Peyer's patch (tissue), 4 donors: ENCODE measurements around the gene SPG7. TPM values are rescaled to one million over a fixed set of nuclear protein-coding genes. Genes with fewer than 3 reads are reported as not detected.

Source experiments
- DNase-seq, 3 donors: peaks; one replicate each; pipeline ENCODE4 v3.0.0-alpha.2; 2017 to 2019
- H3K27ac ChIP-seq, 4 donors: fragments of 200-600 bp; sonication (generic); one replicate each; pipeline ENCODE4 v1.5.1; 2016 to 2019
- H3K27me3 ChIP-seq, 2 donors: fragments of 200-600 bp; sonication (generic); one replicate each; pipeline ENCODE4 v1.5.1; 2019
- H3K36me3 ChIP-seq, 3 donors: fragments of 200-600 bp; sonication (generic); one replicate each; pipeline ENCODE4 v1.5.1; 2016 to 2019
- H3K4me1 ChIP-seq, 4 donors: fragments of 200-600 bp; sonication (generic); one replicate each; pipeline ENCODE4 v1.5.1; 2016 to 2019
- H3K4me3 ChIP-seq, 4 donors: fragments of 200-600 bp; sonication (generic); 1 replicate in 3 of 4; 2 replicates in 1 of 4; pipeline ENCODE4 v1.5.1; 2016 to 2019; ENCODE audit warnings: mild to moderate bottlenecking in 1 of 4
- H3K9me3 ChIP-seq, 4 donors: fragments of 200-600 bp; sonication (generic); one replicate each; pipeline ENCODE4 v1.5.1; 2016 to 2019; ENCODE audit warnings: mild to moderate bottlenecking in 1 of 4
- POLR2A ChIP-seq, 2 donors: fragments of 450-650 bp; IDR thresholded peaks; one replicate each; pipeline ENCODE4 v1.5.1; 2017; ENCODE audit warnings: antibody characterized with exemption in 2 of 2, mild to moderate bottlenecking in 2 of 2, moderate library complexity in 2 of 2
- total RNA-seq, 4 donors: library from RNA; depleted of rRNA; stranded (reverse); fragments of >200 nt; gene quantifications; one replicate each; pipeline ENCODE4 v1.1.0, GENCODE V29; 2016
- TF ChIP-seq, protein P1 (sequence below), 6 experiments: fragments of 450-650 bp in 4 of 6; fragments of 200-600 bp in 2 of 6; sonication (generic) in 1 of 6; IDR thresholded peaks; one replicate each; pipeline ENCODE4 v1.5.1; 2017 to 2019; ENCODE audit warnings: antibody characterized with exemption in 6 of 6, mild to moderate bottlenecking in 3 of 6, moderate library complexity in 1 of 6

SPG7 gene
- total RNA-seq, 4 donors from 2014 or later, result 242 to 461 (median 378) TPM

- no peaks in the 10 kb centered on the region for H3K9me3 ChIP-seq
- no peak for DNase-seq
- H3K36me3 ChIP-seq, result peaks cover 0 to 96% (median 0%) of the 10 kb centered on the region in 3 donors
- TF ChIP-seq, protein P1, sequence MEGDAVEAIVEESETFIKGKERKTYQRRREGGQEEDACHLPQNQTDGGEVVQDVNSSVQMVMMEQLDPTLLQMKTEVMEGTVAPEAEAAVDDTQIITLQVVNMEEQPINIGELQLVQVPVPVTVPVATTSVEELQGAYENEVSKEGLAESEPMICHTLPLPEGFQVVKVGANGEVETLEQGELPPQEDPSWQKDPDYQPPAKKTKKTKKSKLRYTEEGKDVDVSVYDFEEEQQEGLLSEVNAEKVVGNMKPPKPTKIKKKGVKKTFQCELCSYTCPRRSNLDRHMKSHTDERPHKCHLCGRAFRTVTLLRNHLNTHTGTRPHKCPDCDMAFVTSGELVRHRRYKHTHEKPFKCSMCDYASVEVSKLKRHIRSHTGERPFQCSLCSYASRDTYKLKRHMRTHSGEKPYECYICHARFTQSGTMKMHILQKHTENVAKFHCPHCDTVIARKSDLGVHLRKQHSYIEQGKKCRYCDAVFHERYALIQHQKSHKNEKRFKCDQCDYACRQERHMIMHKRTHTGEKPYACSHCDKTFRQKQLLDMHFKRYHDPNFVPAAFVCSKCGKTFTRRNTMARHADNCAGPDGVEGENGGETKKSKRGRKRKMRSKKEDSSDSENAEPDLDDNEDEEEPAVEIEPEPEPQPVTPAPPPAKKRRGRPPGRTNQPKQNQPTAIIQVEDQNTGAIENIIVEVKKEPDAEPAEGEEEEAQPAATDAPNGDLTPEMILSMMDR (IDR thresholded peaks at IDR 0.05), result no peak
- no peak for TF ChIP-seq POLR2A (IDR thresholded peaks at IDR 0.05)
- H3K4me1 ChIP-seq, result peaks cover 0 to 19% (median 0%) of the 10 kb centered on the region in 4 donors
- no peaks in the 10 kb centered on the region for H3K27me3 ChIP-seq
- no peak overlapping the region for H3K4me3 ChIP-seq
- H3K27ac ChIP-seq, result peak overlapping the region in 1 of 4 donors; percentile 46
Observed at GRCh38 chr16:89549007-89549700, 41.0 kb downstream of the SPG7 start.

DNA sequence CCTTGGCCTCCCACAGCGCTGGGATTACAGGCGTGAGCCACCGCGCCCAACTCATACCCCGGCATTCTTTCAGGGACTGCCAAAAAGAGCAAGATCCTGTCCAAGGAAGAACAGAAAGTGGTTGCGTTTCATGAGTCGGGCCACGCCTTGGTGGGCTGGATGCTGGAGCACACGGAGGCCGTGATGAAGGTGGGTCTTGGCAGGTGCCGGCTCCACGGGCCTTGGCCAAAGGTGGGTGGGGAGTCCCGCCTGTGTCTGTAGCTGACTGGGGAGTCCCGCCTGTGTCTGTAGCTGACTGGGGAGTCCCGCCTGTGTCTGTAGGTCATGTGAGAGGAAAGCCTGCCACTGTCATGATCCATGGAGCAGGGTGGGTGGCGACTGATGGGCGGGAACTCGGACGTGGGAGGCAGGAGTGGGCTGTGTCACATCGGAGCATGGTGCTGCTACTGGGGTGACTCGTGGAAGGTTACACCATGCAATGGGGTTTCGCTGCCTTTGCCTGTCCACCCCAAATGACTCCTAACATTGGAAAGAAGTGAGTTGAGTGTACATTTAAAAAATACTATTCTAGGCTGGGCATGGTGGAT, 42.3 kb downstream of the SPG7 start:
- Histone ChIP-seq H3K36me3 (peaks cover 0 to 98% (median 0%) of the 10 kb centered on the region in 3 donors), H3K27ac (no peak overlapping the region), H3K4me3 (no peak overlapping the region), H3K27me3 (no peaks in the 10 kb centered on the region), H3K4me1 (peaks cover 0 to 7% (median 0%) of the 10 kb centered on the region in 4 donors), H3K9me3 (no peaks in the 10 kb centered on the region)
- TF ChIP-seq, protein P1 (IDR thresholded peaks at IDR 0.05), result no peak
- TF ChIP-seq POLR2A (IDR thresholded peaks at IDR 0.05), result no peak
- DNase-seq, result no peak

DNA sequence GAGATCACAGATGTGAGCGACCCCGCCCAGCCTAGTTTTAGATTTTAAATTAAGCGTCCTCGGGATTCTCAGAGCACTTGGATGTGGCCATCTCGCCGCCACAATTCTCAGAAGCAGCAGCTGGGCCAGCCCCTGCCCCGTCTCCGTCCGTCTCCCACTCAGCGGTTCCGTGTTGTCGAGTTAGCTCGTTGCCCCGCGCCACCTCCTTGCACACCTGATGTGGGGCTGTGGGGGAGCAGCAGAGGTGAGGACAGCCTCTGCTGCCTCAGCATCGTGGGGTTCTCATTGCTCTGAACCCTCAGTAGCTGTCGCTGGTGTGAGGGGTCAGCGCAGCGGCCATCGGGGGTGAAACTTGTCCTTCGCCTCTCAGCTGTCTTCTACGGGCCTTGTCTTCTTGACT, 44.1 kb downstream of the SPG7 start:
- H3K27ac ChIP-seq, result no peak overlapping the region
- H3K9me3 ChIP-seq, result no peaks in the 10 kb centered on the region
- peaks cover 0 to 91% (median 0%) of the 10 kb centered on the region in 3 donors for H3K36me3 ChIP-seq
- TF ChIP-seq, protein P1 (IDR thresholded peaks at IDR 0.05), result no peak
- no peak for TF ChIP-seq POLR2A (IDR thresholded peaks at IDR 0.05)
- no peak for DNase-seq
- no peaks in the 10 kb centered on the region for H3K27me3 ChIP-seq
- no peak overlapping the region for H3K4me3 ChIP-seq
- no peaks in the 10 kb centered on the region for H3K4me1 ChIP-seq

- Histone ChIP-seq H3K27me3 (no peaks in the 10 kb centered on the region), H3K9me3 (no peaks in the 10 kb centered on the region), H3K36me3 (peaks cover 0 to 85% (median 0%) of the 10 kb centered on the region in 3 donors), H3K4me1 (no peaks in the 10 kb centered on the region), H3K4me3 (no peak overlapping the region), H3K27ac (no peak overlapping the region)
- DNase-seq, result no peak
- TF ChIP-seq POLR2A (IDR thresholded peaks at IDR 0.05), result no peak
- TF ChIP-seq, protein P1 (IDR thresholded peaks at IDR 0.05), result no peak
Observed at GRCh38 chr16:89552913-89553312, 44.7 kb downstream of the SPG7 start.

DNA sequence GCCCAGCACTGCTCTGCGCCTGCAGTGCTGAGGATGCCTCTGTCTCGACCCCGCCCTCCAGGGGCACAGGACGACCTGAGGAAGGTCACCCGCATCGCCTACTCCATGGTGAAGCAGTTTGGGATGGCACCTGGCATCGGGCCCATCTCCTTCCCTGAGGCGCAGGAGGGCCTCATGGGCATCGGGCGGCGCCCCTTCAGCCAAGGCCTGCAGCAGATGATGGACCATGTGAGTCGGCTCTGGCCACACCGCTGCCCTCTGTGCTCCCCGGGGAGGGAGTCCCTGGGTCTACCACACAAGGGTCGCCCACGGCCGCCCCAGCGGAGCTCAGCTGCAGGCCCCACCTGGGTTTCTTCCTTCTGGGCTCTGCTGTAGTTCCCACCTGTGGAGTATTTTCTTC, 45.5 kb downstream of the SPG7 start:
- peaks cover 0 to 4% (median 0%) of the 10 kb centered on the region in 4 donors for H3K4me1 ChIP-seq
- H3K36me3 ChIP-seq, result peaks cover 0 to 77% (median 0%) of the 10 kb centered on the region in 3 donors
- no peaks in the 10 kb centered on the region for H3K27me3 ChIP-seq
- TF ChIP-seq, protein P1 (IDR thresholded peaks at IDR 0.05), result no peak
- no peak for DNase-seq
- H3K27ac ChIP-seq, result no peak overlapping the region
- no peaks in the 10 kb centered on the region for H3K9me3 ChIP-seq
- H3K4me3 ChIP-seq, result no peak overlapping the region
